Gastrocnemius medialis (tissue), 4 donors: Measurements from ENCODE around the gene KDM4C.

Experiments used
- POLR2A ChIP-seq, 2 donors: fragments of 450-650 bp; IDR thresholded peaks; one replicate each; pipeline ENCODE4 v1.6.1; 2017; ENCODE audit warnings: antibody characterized with exemption in 2 of 2, mild to moderate bottlenecking in 2 of 2, moderate library complexity in 2 of 2
- TF ChIP-seq, protein P1 (sequence below), 5 experiments: fragments of 450-650 bp in 3 of 5; fragments of 200-600 bp in 2 of 5; sonication (generic) in 2 of 5; IDR thresholded peaks in 4 of 5; conservative IDR thresholded peaks in 1 of 5; 1 replicate in 4 of 5; 2 replicates in 1 of 5; pipeline ENCODE4 v1.5.1; 2016 to 2019; ENCODE audit warnings: antibody characterized with exemption in 5 of 5, mild to moderate bottlenecking in 3 of 5, moderate library complexity in 3 of 5

DNA sequence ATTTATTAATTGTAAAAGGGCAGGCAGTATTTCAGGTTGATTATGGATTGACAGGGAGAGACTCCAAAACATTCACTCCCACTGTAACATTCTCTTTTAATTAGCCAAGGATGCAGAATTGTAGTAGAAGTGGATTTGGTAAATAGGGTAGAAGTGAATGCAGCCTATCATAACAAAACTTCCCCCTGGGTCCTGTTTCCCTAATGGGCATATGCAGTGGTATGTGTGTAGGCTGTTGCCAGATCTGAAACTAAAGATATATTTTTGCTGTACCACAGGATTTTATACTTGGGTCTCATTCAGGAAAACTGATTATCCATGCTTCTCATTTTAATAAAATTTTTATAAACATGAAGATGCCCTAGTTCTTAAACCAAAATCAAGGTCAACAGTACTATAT, 351.2 kb downstream of the KDM4C start:
- TF ChIP-seq, protein P1, sequence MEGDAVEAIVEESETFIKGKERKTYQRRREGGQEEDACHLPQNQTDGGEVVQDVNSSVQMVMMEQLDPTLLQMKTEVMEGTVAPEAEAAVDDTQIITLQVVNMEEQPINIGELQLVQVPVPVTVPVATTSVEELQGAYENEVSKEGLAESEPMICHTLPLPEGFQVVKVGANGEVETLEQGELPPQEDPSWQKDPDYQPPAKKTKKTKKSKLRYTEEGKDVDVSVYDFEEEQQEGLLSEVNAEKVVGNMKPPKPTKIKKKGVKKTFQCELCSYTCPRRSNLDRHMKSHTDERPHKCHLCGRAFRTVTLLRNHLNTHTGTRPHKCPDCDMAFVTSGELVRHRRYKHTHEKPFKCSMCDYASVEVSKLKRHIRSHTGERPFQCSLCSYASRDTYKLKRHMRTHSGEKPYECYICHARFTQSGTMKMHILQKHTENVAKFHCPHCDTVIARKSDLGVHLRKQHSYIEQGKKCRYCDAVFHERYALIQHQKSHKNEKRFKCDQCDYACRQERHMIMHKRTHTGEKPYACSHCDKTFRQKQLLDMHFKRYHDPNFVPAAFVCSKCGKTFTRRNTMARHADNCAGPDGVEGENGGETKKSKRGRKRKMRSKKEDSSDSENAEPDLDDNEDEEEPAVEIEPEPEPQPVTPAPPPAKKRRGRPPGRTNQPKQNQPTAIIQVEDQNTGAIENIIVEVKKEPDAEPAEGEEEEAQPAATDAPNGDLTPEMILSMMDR (IDR thresholded peaks at IDR 0.05 in 4 of 5, conservative IDR thresholded peaks at IDR 0.05 in 1 of 5), result no peak
- TF ChIP-seq POLR2A (IDR thresholded peaks at IDR 0.05), result no peak
